K562 (cell line): ENCODE measurements around the gene NRARP. TPM values are rescaled to one million over a fixed set of nuclear protein-coding genes. Genes with fewer than 3 reads are reported as not detected.

ENCODE experiments used
- ATAC-seq: fragments of 200-7000 bp; cut with Tn5 transposase; 3 replicates; pipeline ENCODE4 v1.9.1; 2020; ENCODE audit warnings: moderate library complexity
- BruUV-seq: library from RNA; stranded (reverse); fragments of 400-500 nt; replicated peaks from 2 replicates; lab custom pipeline; 2021; lab: Mats Ljungman, UMichigan
- CTCF ChIA-PET: fragments of 300-600 bp; formaldehyde crosslinking; extraction: SDS; loops from one replicate; lab custom pipeline; 2021; ENCODE audit warnings: low intra/inter-chr PET ratio; lab: Yijun Ruan, JAX
- POLR2A ChIA-PET: fragments of 300-600, 350-650 bp; sonication (Branson Sonifier 250); formaldehyde crosslinking; extraction: SDS; loops from one replicate; lab custom pipeline; 2021; ENCODE audit warnings: antibody characterized with exemption, inconsistent platforms; lab: Yijun Ruan, JAX
- DNase-seq, 4 experiments: peaks; one replicate each; pipeline versions ENCODE4 v3.0.0 to v3.0.0-alpha.2; 2011 to 2018; ENCODE audit warnings: low spot score in 3 of 4, mixed read lengths in 3 of 4; ENCODE audit errors: extremely low read depth in 1 of 4
- FAIRE-seq: peaks from 2 replicates; lab custom pipeline; 2011; peaks lifted over from hg19 to GRCh38; lab: Jason Lieb, UNC
- H2AFZ ChIP-seq: 2 replicates; pipeline ENCODE4 v1.6.0; 2011; ENCODE audit warnings: low read depth, low read length, control low read depth, inconsistent platforms
- H3K27ac ChIP-seq: fragments of 200-600 bp; 3 replicates; pipeline ENCODE4 v1.8.0; 2011; ENCODE audit warnings: low read depth, mild to moderate bottlenecking, control low read depth, inconsistent platforms, low read length, moderate library complexity, mixed read lengths; ENCODE audit errors: extremely low read depth
- H3K27me3 ChIP-seq, 2 experiments: fragments of 300-600 bp in 1 of 2; 2 replicates in 1 of 2; 3 replicates in 1 of 2; pipeline versions ENCODE4 v1.6.0 to v1.8.0; 2011; ENCODE audit warnings: inconsistent platforms in 2 of 2, low read length in 2 of 2, mild to moderate bottlenecking in 1 of 2, mixed read lengths in 1 of 2, moderate library complexity in 1 of 2; ENCODE audit not compliant: control insufficient read depth in 2 of 2, insufficient read depth in 2 of 2
- H3K36me3 ChIP-seq: fragments of 300-600 bp; 3 replicates; pipeline ENCODE4 v1.8.0; 2011; ENCODE audit warnings: mild to moderate bottlenecking, low read length, inconsistent platforms; ENCODE audit not compliant: control insufficient read depth, insufficient read depth
- H3K4me1 ChIP-seq, 2 experiments: fragments of 200-600 bp in 1 of 2; replicated peaks in 1 of 2; 2 replicates in 1 of 2; 3 replicates in 1 of 2; pipeline versions ENCODE4 v1.5.1 to v1.8.0; 2011; ENCODE audit warnings: inconsistent platforms in 2 of 2, low read length in 2 of 2, mild to moderate bottlenecking in 1 of 2, mixed read lengths in 1 of 2, moderate library complexity in 1 of 2; ENCODE audit not compliant: control insufficient read depth in 2 of 2, insufficient read depth in 2 of 2
- H3K4me2 ChIP-seq: 2 replicates; pipeline ENCODE4 v1.6.1; 2011; ENCODE audit warnings: low read length, control low read depth, inconsistent platforms, mixed read lengths; ENCODE audit not compliant: insufficient read depth
- H3K4me3 ChIP-seq: fragments of 200-600 bp; sonication (generic), shearing (Covaris generic); 2 replicates; pipeline ENCODE4 v1.5.1; 2016; ENCODE audit warnings: control low read depth, inconsistent platforms
- H3K79me2 ChIP-seq: fragments of 200-600 bp; 3 replicates; pipeline ENCODE4 v1.8.0; 2011; ENCODE audit warnings: low read length, inconsistent platforms; ENCODE audit not compliant: control insufficient read depth, insufficient read depth
- H3K9ac ChIP-seq, 2 experiments: 2 replicates each; pipeline versions ENCODE4 v1.6.0 to v1.6.1; 2011; ENCODE audit warnings: low read depth in 2 of 2, low read length in 2 of 2, control low read depth in 1 of 2, inconsistent platforms in 1 of 2, mild to moderate bottlenecking in 1 of 2, mixed read lengths in 1 of 2; ENCODE audit not compliant: insufficient read depth in 1 of 2
- H3K9me1 ChIP-seq: one replicate; pipeline ENCODE4 v1.6.0; 2011; ENCODE audit warnings: inconsistent platforms, mild to moderate bottlenecking, low read length, moderate library complexity; ENCODE audit not compliant: control insufficient read depth, insufficient read depth
- H3K9me3 ChIP-seq: replicated peaks from 2 replicates; pipeline ENCODE4 v1.5.1; 2011; ENCODE audit warnings: low read depth, low read length, inconsistent platforms; ENCODE audit not compliant: control insufficient read depth, insufficient read depth
- H4K20me1 ChIP-seq: replicated peaks from 2 replicates; pipeline ENCODE4 v1.6.1; 2011; ENCODE audit warnings: low read length, inconsistent platforms, mixed read lengths; ENCODE audit not compliant: control insufficient read depth, insufficient read depth
- CCNT2 ChIP-seq: IDR thresholded peaks from 2 replicates; pipeline ENCODE4 v1.6.1; 2011; ENCODE audit warnings: borderline replicate concordance, low read depth, mild to moderate bottlenecking, moderate library complexity, mixed read lengths, low read length; ENCODE audit not compliant: insufficient read length; ENCODE audit errors: extremely low read depth
- KDM5B ChIP-seq: fragments of 200-600 bp; sonication (generic); IDR thresholded peaks from 2 replicates; pipeline ENCODE4 v1.6.1; 2012; ENCODE audit warnings: low read depth, mild to moderate bottlenecking, moderate library complexity, low read length, control low read depth, inconsistent platforms; ENCODE audit not compliant: insufficient replicate concordance
- MAFF ChIP-seq: IDR thresholded peaks from 2 replicates; pipeline ENCODE4 v1.6.1; 2012; ENCODE audit warnings: low read length, improper control_type of control experiment
- SMARCA5 ChIP-seq: fragments of 450-650 bp; IDR thresholded peaks from 2 replicates; pipeline ENCODE4 v1.6.1; 2016
- TFAP4 ChIP-seq: sonication (generic); formaldehyde crosslinking; IDR thresholded peaks from 2 replicates; pipeline ENCODE4 v1.8.0; 2022; ENCODE audit warnings: missing genetic modification reagents, mild to moderate bottlenecking, moderate library complexity, borderline replicate concordance
- WGBS: fragments of 100-300 bp; shearing (Covaris generic); methylation state at CpG from one replicate; pipeline ENCODE4 v1.1.6; 2016; ENCODE audit warnings: low coverage, mixed read lengths; ENCODE audit not compliant: insufficient coverage; ENCODE audit errors: missing lambda C conversion rate; 5-methylcytosine and 5-hydroxymethylcytosine counted together
- in situ Hi-C: fragments of 300-500 bp; cut with MboI; formaldehyde crosslinking; loops from 4 replicates; pipeline ENCODE4 v1.15.0; 2018; ENCODE audit warnings: inconsistent platforms, mixed read lengths
- intact Hi-C: fragments of 100-400 bp; cut with micrococcal nuclease; formaldehyde crosslinking; loops from 2 replicates; pipeline ENCODE4 v1.14.2; 2022
- polyA plus RNA-seq, 8 experiments: library from polyadenylated mRNA; depleted of rRNA in 4 of 8; stranded (reverse) in 5 of 8; unstranded in 3 of 8; fragments of >200 nt; fragmentation: Nextera tagmentation in 2 of 8; fragmentation: Illumina TruSeq in 1 of 8; extraction: Ambion mirVana in 2 of 8; extraction: Trizol in 1 of 8; gene quantifications; 2 replicates each; pipeline versions ENCODE4 v1.2.1 to v1.2.3, GENCODE V29; 2011 to 2014; ENCODE audit warnings: inconsistent platforms in 1 of 8, missing spikeins in 1 of 8
- total RNA-seq, 7 experiments: library from RNA; depleted of rRNA in 6 of 7; stranded (reverse); fragments of >200 nt in 6 of 7; fragmentation: Illumina TruSeq in 2 of 7; extraction: Trizol in 2 of 7; gene quantifications; 2 replicates each; pipeline versions ENCODE4 v1.2.1 to v1.2.3, GENCODE V29; 2011 to 2021; ENCODE audit warnings: low replicate concordance in 1 of 7
- TF ChIP-seq, protein P1 (sequence below): fragments of 450-650 bp; IDR thresholded peaks from 2 replicates; pipeline ENCODE4 v1.6.1; 2016; ENCODE audit warnings: mild to moderate bottlenecking

NRARP gene
- total and polyA plus RNA-seq, 9 of the 15 experiments (the other 6 are each of a cell fraction or from before 2014, with no cell fraction given), result 2.0 to 24.5 (median 7.2) TPM; not detected in 2

GRCh38 chr9:137299203-137299565 lies 2.9 kb downstream of the NRARP start (continued):
- TF ChIP-seq, protein P1, sequence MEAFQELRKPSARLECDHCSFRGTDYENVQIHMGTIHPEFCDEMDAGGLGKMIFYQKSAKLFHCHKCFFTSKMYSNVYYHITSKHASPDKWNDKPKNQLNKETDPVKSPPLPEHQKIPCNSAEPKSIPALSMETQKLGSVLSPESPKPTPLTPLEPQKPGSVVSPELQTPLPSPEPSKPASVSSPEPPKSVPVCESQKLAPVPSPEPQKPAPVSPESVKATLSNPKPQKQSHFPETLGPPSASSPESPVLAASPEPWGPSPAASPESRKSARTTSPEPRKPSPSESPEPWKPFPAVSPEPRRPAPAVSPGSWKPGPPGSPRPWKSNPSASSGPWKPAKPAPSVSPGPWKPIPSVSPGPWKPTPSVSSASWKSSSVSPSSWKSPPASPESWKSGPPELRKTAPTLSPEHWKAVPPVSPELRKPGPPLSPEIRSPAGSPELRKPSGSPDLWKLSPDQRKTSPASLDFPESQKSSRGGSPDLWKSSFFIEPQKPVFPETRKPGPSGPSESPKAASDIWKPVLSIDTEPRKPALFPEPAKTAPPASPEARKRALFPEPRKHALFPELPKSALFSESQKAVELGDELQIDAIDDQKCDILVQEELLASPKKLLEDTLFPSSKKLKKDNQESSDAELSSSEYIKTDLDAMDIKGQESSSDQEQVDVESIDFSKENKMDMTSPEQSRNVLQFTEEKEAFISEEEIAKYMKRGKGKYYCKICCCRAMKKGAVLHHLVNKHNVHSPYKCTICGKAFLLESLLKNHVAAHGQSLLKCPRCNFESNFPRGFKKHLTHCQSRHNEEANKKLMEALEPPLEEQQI, result no peak
- peak; percentile 18; the same call in 1 of the 2 replicates for TF ChIP-seq TFAP4 (CRISPR knock-in tag)

DNA sequence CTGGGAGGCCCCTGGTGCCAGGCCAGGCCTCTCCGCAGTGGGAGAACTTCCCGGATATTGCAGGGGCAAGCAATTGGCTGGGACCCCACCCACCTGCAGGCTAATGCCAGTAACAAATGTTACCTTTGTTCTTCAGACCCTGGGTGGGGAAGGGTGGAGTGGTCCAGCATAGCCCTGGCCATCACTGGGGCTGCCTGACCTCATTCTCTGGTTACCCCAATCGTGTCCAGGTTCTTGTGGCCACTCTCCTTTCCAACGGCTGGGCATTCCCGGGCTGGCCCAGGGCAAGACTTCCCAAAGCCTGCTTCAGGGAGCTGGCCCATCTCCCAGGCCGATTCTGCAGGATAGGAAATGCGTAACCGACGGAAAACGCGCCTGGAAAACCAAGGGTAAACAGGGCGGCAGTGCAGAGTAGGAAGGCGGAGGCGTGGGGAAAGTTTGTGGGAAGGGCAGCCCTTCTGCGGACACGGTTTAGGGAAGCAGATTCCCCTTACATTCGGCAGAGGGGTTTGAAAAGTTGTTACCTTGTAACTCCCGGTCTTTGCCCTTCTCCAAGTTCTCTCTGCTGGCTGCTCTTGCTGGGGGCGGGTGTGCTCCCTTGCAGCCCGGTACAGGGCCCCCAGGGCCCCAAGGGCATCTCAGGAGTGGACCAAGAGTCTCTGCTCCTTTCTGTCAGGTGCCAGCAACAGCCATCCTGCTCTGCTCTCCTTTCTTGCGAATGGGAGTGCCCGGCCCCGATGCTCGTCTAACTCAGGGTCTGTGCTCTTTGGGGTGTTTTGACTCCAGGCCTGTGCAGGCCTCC lies 3.5 kb downstream of the NRARP start:
- ChIA-PET CTCF (no interaction called here), POLR2A (interaction anchor here (0.6 to 2.3 kb wide), 11 partner anchors 10 to 300 kb away, joined by 3 to 12 read pairs (median 4); partner anchors contain the start of genes MRPL41, TOR4A and TUBB4B)
- intact Hi-C loops, result no loop called here
- Histone ChIP-seq H3K27me3 (no peaks in the 10 kb centered on the region), H3K9me3 (0 out of 2 replicates have a peak, but pooled peaks cover 1% of the 10 kb centered on the region), H4K20me1 (peaks cover 10% of the 10 kb centered on the region), H3K79me2 (peaks cover 28% of the 10 kb centered on the region), H3K4me1 (peaks cover 31 to 76% of the 10 kb centered on the region in 2 experiments), H3K36me3 (peaks cover 8% of the 10 kb centered on the region; the same call in 1 of the 3 replicates), H2AFZ (no peak overlapping the region), H3K9ac (peak overlapping the region in 1 of 2 experiments; percentile 82; a peak in 2 of 4 replicates), H3K4me3 (no peak overlapping the region), H3K27ac (no peak overlapping the region), H3K9me1 (no peaks in the 10 kb centered on the region), H3K4me2 (no peak overlapping the region)
- no TSS peak for BruUV-seq
- WGBS, result 82% methylated on average over 24 of the region's 24 CpGs
- in situ Hi-C loops, result no loop called here
- FAIRE-seq (no peak), ATAC-seq (no peak), DNase-seq (no peak)
- no peak for TF ChIP-seq MAFF
- peak; percentile 10 for TF ChIP-seq CCNT2
- peak; percentile 28 for TF ChIP-seq KDM5B
- TF ChIP-seq SMARCA5, result no peak
